NB4 (cell line): ENCODE measurements around the gene CCNI2.

ENCODE experiments used
- CTCF ChIP-seq: IDR thresholded peaks from one replicate; pipeline ENCODE4 v1.5.1; 2012; ENCODE audit warnings: low read depth, low read length
- MAX ChIP-seq: IDR thresholded peaks from 2 replicates; pipeline ENCODE4 v1.6.1; 2011; ENCODE audit warnings: low read depth, low read length
- MYC ChIP-seq: IDR thresholded peaks from 2 replicates; pipeline ENCODE4 v1.6.1; 2011; ENCODE audit warnings: low read depth, low read length
- POLR2A ChIP-seq: IDR thresholded peaks from 2 replicates; pipeline ENCODE4 v1.6.1; 2011; ENCODE audit warnings: mild to moderate bottlenecking; ENCODE audit not compliant: insufficient read length; ENCODE audit errors: extremely low read depth

DNA sequence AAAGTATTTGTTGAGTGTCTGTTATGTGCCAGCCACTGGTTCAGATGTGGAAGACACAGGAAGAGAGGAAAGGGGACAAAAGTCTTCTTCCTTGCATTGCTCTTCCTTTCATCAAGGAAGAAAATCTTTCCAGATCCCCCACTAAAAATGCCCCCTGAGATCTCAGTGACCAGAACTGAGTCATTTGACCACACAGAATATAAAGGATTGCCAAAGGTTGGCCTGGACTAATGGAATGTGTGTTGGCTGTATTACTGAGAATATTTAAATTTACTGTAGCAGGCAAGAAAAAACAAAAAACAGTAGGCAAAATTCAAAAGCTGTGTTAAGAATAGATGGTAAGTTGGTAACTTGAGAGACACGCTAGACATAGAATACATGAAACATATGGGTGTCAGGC lies 39.9 kb downstream of the CCNI2 start:
- TF ChIP-seq POLR2A: no peak
- TF ChIP-seq CTCF: no peak
- no peak for TF ChIP-seq MAX
- no peak for TF ChIP-seq MYC
